ENCODE data around the gene NUP188.
A peak's percentile ranks its signal among the peaks of the same experiment; 100 is the strongest.
"Not testable (repeated sequence)": the region's sequence is repeated elsewhere in the genome, so short reads cannot be mapped to it uniquely, and the experiment has no call there.

Gene NUP188

DNA sequence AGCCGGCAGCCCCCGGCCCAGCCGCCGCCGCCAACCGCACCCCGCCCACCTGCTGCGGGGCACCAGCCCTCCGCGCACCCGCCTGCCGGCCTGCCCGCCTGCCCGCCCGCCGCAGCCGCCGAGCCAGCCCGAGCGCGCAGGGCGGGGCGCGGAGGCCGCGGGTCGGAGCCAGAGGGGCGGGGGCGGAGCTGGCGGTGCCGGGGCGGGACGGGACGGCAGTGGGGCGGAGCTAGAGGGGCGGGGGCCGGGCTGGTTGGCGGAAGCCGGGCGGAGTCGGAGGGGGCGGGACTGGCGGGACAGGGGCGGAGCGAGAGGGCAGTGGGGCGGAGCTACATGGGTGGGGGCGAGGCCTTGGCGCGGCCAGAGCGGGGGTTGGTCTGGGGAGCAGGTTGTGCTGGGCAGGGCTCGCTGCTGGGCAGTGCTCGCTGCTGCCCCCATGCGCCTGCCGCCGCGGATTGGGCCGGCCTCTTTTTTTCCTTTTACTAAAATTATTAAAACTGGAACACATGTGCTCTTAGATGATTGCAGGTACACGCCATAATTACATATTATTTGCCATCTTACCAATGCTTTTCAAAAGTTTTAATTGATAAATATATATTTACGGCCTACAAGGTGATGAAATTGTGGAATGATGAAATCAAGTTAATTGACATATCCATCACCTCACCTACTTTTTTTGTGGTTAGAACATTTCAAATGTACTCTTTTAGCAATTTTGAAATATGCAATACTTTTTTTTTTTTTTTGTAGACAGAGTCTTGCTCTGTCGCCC, 80.9 kb downstream of the NUP188 start, which contains the start of gene SH3GLB2:
SH3GLB2 (minus strand) TSS at position 140 of the 775 bp plus-strand sequence. CDS start 177 bp downstream, outside the sequence.
- no peaks in the 10 kb centered on the region for H3K27me3 ChIP-seq
- no peaks in the 10 kb centered on the region for H3K9me3 ChIP-seq
- intact Hi-C loops (cut with DNase I; ENCODE audit: low total_unique reads), result loop anchor here (10.0 kb wide), 1 partner anchor 174 kb away; no protein-coding TSS in a partner anchor
- H3K36me3 ChIP-seq, result no peaks in the 10 kb centered on the region
- H3K27ac ChIP-seq, result peak within 1 kb of the TSS; percentile 72 to 74
- H3K4me1 ChIP-seq, result peaks cover 0 to 29% (median 22%) of the 10 kb centered on the region in 4 donors
- DNase-seq, result peak; percentile 91 to 98
- TF ChIP-seq, protein P1, sequence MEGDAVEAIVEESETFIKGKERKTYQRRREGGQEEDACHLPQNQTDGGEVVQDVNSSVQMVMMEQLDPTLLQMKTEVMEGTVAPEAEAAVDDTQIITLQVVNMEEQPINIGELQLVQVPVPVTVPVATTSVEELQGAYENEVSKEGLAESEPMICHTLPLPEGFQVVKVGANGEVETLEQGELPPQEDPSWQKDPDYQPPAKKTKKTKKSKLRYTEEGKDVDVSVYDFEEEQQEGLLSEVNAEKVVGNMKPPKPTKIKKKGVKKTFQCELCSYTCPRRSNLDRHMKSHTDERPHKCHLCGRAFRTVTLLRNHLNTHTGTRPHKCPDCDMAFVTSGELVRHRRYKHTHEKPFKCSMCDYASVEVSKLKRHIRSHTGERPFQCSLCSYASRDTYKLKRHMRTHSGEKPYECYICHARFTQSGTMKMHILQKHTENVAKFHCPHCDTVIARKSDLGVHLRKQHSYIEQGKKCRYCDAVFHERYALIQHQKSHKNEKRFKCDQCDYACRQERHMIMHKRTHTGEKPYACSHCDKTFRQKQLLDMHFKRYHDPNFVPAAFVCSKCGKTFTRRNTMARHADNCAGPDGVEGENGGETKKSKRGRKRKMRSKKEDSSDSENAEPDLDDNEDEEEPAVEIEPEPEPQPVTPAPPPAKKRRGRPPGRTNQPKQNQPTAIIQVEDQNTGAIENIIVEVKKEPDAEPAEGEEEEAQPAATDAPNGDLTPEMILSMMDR (IDR thresholded peaks at IDR 0.05), result peak; percentile 69 to 91
- H3K4me3 ChIP-seq, result peak within 1 kb of the TSS; percentile 87 to 89

DNA sequence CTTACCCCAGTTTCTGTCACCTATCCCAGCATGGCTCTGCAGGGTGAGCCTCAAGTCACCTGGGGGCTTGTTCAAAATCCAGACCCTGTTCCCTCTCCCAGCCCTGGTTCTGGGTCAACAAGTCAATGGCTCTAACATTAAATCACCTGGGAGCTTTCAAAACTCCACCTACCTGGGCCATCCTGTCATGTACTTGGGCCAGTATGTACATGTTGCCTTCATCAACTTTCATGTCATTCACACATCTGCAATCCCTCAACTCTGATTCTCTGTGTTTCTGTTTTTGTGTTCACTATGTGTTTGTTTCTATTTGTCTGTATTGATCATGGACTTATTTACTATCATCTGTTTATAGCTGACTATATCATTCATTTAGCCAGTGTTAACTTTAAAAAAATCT, 82.7 kb downstream of the NUP188 start:
- no peaks in the 10 kb centered on the region for H3K36me3 ChIP-seq
- TF ChIP-seq, protein P1 (IDR thresholded peaks at IDR 0.05), result no peak
- no peak overlapping the region for H3K27ac ChIP-seq
- peaks cover 0 to 24% (median 22%) of the 10 kb centered on the region in 4 donors for H3K4me1 ChIP-seq
- DNase-seq, result no peak
- intact Hi-C loops (cut with DNase I; ENCODE audit: low total_unique reads), result no loop called here
- H3K9me3 ChIP-seq, result no peaks in the 10 kb centered on the region
- H3K27me3 ChIP-seq, result no peaks in the 10 kb centered on the region
- H3K4me3 ChIP-seq, result no peak overlapping the region

DNA sequence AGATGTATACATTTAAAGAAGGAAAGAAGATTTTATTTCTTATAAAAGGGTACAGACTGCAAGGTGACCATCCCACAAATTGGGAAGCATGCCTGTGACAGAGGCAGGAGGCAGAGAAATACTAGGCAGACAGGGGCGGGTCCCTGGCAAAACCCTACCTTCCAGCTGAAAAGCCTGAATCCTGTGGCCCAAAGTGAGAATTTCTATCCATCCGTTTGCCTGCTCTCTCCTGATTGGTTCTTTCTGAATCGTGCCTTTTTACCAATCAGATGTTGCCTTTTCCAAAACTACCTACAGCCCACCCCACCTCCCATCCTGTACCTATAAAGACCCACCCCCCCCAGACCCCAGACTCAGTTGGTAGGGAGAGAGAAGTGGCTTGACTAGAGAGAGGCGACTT, 84.0 kb downstream of the NUP188 start:
- H3K9me3 ChIP-seq, result no peaks in the 10 kb centered on the region
- H3K4me1 ChIP-seq, result peaks cover 0 to 16% (median 12%) of the 10 kb centered on the region in 4 donors
- H3K27me3 ChIP-seq, result no peaks in the 10 kb centered on the region
- intact Hi-C loops (cut with DNase I; ENCODE audit: low total_unique reads), result no loop called here
- DNase-seq, result no peak
- no peaks in the 10 kb centered on the region for H3K36me3 ChIP-seq
- H3K27ac ChIP-seq, result no peak overlapping the region
- TF ChIP-seq, protein P1 (IDR thresholded peaks at IDR 0.05), result no peak
- no peak overlapping the region for H3K4me3 ChIP-seq

DNA sequence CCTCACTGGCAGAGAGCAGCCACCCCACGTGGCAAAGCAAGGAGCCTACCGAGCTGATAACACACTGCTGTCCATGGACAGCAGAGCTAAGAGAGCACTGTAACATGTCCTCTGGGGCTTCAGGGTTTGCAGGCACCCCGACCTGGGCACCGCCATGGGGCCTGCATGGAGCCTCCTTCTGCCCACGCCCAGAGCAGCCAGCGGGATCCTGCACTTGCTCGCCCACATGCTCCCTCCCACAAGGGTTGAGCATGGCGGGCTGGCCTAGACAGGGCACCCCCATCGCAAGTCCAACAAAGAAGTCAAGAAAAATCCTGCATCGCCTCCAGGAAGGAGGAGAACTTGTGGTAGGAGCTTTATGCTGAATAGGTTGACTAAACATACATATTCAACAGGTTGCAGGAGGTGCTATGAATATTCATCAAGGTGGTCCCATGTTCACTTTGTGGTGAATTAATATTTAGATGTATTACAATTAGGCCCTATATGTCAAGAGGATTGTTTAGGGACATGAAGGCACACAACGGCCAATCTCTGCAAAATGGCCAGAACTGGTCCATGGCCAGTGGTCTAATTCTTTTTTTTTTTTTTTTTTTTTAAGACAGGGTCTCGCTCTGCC, 85.2 kb downstream of the NUP188 start:
- intact Hi-C loops (cut with DNase I; ENCODE audit: low total_unique reads), result no loop called here
- TF ChIP-seq, protein P1 (IDR thresholded peaks at IDR 0.05), result no peak
- Histone ChIP-seq H3K27me3 (no peaks in the 10 kb centered on the region), H3K4me3 (no peak overlapping the region), H3K4me1 (peaks cover 0 to 13% (median 9%) of the 10 kb centered on the region in 4 donors), H3K36me3 (no peaks in the 10 kb centered on the region), H3K9me3 (no peaks in the 10 kb centered on the region), H3K27ac (no peak overlapping the region)
- DNase-seq, result no peak

DNA sequence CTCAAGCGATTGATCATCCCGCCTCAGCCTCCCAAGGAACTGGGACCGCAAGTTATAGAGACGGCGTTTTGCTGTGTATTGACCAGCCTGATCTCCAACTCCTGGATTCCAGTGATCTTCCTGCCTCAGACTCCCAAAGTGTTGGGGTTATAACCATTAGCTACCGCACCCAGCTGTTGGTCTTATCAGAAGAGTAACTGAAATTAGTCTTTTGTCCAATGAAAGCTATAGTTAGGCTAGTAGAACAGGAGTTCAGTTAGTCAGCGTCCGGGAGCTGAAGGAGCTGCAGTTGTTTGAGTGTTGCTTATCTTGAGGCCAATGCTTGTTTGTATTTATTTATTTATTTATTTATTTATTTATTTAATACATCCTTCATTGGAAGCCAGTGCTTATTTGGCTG, 85.7 kb downstream of the NUP188 start:
- intact Hi-C loops (cut with DNase I; ENCODE audit: low total_unique reads), result no loop called here
- H3K27me3 ChIP-seq, result no peaks in the 10 kb centered on the region
- no peaks in the 10 kb centered on the region for H3K9me3 ChIP-seq
- no peak overlapping the region for H3K4me3 ChIP-seq
- H3K4me1 ChIP-seq, result peaks cover 0 to 18% (median 14%) of the 10 kb centered on the region in 4 donors
- no peak for DNase-seq
- TF ChIP-seq, protein P1 (IDR thresholded peaks at IDR 0.05), result no peak
- no peak overlapping the region for H3K27ac ChIP-seq
- no peaks in the 10 kb centered on the region for H3K36me3 ChIP-seq

DNA sequence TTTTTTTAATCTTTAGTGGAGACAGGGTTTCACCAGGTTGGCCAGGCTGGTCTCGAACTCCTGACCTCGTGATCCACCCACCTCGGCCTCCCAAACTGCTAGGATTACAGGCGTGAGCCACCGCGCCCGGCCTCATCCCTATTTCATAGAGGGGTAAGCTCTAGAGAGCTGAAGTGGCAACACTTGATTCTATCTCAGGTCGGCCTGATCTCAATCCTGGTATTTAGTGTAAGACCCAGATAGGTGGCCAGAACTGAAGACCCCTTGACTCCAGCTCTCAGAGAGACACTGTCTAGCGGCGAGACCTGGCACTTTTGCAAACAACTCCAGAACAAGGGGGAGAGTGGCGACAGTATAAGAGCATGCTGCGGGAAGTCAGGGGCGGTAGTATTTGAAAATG, 88.3 kb downstream of the NUP188 start:
- H3K36me3 ChIP-seq; H3K27me3 ChIP-seq; intact Hi-C loops (cut with DNase I; ENCODE audit: low total_unique reads); H3K9me3 ChIP-seq: not testable (repeated sequence)
- DNase-seq, result peak in 1 of 2 donors; percentile 69
- Histone ChIP-seq H3K4me1 (peaks cover 0 to 29% (median 18%) of the 10 kb centered on the region in 4 donors), H3K27ac (peak overlapping the region; percentile 74 to 90), H3K4me3 (peak overlapping the region; percentile 87 to 100)
